Erythroblast (primary cell): ENCODE results near the gene NES.
A peak's percentile ranks its signal among the peaks of the same experiment; 100 is the strongest.

Experiments
- DNase-seq, 2 experiments: peaks; one replicate each; lab custom pipeline; 2025; lab: John Stamatoyannopoulos, UW
- GATA1 ChIP-seq: IDR thresholded peaks from 2 replicates; pipeline ENCODE4 v1.6.1; 2011; ENCODE audit warnings: low read depth, mild to moderate bottlenecking, control low read depth, low read length, moderate library complexity
- POLR2A ChIP-seq: IDR thresholded peaks from 2 replicates; pipeline ENCODE4 v1.6.1; 2011; ENCODE audit warnings: mild to moderate bottlenecking, low read length

NES gene, protein sequence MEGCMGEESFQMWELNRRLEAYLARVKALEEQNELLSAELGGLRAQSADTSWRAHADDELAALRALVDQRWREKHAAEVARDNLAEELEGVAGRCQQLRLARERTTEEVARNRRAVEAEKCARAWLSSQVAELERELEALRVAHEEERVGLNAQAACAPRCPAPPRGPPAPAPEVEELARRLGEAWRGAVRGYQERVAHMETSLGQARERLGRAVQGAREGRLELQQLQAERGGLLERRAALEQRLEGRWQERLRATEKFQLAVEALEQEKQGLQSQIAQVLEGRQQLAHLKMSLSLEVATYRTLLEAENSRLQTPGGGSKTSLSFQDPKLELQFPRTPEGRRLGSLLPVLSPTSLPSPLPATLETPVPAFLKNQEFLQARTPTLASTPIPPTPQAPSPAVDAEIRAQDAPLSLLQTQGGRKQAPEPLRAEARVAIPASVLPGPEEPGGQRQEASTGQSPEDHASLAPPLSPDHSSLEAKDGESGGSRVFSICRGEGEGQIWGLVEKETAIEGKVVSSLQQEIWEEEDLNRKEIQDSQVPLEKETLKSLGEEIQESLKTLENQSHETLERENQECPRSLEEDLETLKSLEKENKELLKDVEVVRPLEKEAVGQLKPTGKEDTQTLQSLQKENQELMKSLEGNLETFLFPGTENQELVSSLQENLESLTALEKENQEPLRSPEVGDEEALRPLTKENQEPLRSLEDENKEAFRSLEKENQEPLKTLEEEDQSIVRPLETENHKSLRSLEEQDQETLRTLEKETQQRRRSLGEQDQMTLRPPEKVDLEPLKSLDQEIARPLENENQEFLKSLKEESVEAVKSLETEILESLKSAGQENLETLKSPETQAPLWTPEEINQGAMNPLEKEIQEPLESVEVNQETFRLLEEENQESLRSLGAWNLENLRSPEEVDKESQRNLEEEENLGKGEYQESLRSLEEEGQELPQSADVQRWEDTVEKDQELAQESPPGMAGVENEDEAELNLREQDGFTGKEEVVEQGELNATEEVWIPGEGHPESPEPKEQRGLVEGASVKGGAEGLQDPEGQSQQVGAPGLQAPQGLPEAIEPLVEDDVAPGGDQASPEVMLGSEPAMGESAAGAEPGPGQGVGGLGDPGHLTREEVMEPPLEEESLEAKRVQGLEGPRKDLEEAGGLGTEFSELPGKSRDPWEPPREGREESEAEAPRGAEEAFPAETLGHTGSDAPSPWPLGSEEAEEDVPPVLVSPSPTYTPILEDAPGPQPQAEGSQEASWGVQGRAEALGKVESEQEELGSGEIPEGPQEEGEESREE (N-terminal part only)

DNA sequence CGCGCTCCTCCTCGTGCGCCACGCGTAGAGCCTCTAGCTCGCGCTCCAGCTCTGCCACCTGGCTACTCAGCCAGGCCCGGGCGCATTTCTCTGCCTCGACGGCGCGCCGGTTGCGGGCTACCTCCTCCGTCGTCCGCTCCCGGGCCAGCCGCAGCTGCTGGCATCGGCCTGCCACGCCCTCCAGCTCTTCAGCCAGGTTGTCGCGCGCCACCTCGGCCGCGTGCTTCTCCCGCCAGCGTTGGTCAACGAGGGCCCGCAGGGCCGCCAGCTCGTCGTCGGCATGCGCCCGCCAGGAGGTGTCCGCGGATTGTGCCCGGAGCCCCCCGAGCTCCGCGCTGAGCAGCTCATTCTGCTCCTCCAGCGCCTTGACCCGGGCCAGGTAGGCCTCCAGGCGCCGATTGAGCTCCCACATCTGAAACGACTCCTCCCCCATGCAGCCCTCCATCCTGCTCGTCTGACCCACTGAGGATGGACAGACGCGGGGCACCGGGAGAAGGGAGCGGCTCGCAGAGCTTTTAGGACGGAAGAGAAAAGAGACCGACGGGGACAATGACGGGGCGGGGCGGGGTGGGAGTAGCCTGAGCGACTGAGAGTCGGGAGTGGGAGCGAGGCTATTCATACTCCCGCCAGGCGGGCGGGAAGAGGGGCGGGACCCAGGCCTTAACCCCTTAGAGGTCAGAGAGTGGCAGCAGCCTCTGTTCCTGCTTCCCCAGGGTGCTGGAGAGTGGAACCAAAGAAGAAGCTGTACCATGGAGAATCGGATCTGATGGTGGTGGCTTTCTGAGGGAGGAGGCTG, at the start of gene NES:
Gene NES, minus strand, starts transcription at position 588 of the 796 bp plus-strand sequence. Its CDS starts 143 bp downstream, at position 445.
- DNase-seq = no peak
- TF ChIP-seq GATA1 = no peak
- TF ChIP-seq POLR2A = no peak

DNA sequence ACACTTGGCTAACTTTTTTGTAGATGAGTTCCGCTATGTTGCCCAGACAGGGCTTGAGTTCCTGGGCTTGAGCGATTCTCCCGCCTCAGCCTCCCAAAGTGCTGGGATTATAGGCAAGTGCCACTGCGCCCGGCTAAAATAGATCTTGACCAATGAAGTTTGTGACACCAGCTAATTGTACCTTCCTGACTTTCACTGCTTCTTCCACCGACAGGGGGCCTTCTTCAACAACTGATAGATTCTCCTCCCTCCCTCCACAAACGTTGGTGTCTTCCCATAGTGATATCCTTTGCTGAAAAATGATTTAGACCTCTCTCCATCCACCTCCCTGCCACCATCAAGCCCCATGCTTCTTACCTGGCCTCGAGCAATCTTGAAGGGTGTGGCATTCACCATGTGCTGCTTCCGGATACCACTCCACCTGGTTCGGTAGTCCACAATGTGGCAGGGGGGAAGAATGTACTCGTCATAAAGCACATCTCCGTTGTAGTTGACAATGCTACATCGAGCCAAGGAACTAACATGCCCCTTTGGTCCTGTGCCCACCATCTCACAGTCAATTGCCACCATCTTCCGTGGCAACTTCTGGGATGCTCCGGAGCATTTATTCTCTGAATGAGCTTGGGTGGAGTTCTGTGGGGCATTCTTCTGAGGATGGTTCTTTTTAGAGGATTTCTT, 49.5 kb upstream of the NES start:
- peak; percentile 82 to 85 for DNase-seq
- TF ChIP-seq GATA1 = no peak
- no peak for TF ChIP-seq POLR2A

DNA sequence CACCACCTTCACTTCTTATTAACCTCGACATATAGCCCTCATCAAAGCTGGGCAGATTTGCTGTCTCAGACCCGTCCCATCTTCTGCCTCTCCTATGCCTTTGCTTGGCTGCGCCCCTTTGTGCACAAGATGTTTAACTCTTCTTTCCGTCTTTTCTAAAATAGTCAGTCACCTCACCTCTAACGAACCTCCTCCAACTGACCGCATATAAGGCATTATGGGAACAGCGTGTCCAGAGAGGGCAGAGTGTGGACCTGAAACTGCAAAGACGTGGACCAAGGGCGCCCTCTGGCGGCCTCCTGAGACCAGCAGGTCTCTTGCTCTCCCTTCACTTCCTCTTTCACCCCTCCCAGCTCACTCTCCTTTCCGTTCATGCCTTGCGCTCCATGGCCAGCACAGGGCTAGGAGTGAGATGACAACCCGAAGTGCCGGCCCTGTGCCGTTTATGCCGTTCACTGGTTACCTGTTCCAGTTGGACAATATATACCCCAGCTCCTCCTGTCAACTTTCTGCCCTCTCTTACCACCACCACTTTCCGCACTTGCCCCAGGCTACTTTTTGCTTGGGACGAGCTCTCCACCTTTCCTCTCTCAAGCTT, 48.6 kb upstream of the NES start:
- peak; percentile 87 to 93 for DNase-seq
- TF ChIP-seq POLR2A = no peak
- no peak for TF ChIP-seq GATA1

DNA sequence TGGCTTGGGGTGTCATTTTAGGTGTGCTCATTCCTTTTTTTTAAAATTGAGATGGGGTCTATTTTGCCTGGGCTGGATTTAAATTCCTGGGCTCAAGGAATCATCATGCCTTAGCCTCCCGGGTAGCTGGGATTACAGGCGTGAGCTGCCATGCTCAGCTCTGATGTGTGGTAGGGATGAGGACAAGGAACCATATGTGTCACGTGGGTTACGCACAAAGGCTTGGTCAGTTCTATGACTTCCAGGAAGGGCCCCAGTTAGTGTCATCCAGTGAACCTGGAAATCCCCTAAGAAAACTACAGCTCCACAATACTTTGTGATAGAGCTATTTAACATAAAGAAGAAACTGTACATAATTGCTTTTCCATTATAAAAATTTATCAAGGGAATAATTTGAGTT, 44.3 kb upstream of the NES start:
- no peak for DNase-seq
- TF ChIP-seq POLR2A (no peak), GATA1 (no peak)

DNA sequence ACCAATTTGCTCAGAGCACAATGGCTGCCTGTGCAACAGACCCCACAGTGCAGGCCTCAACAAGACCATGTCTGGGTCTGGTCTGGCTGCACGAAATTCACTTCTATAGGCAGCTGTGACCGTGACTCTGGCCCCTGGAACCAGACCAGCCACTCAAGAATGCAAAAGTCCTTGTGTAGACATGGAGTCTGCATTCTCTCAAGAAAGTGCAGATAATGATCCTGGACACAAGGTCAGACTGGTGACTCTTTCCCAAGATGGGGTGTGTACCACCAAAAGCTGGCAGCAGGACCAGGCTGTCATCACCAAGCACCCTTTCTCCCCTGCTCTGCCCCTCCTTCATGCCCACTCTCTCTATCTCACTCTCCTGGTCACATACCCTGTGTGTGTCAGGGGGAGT, 43.9 kb upstream of the NES start:
- no peak for DNase-seq
- TF ChIP-seq GATA1 (no peak), POLR2A (no peak)

DNA sequence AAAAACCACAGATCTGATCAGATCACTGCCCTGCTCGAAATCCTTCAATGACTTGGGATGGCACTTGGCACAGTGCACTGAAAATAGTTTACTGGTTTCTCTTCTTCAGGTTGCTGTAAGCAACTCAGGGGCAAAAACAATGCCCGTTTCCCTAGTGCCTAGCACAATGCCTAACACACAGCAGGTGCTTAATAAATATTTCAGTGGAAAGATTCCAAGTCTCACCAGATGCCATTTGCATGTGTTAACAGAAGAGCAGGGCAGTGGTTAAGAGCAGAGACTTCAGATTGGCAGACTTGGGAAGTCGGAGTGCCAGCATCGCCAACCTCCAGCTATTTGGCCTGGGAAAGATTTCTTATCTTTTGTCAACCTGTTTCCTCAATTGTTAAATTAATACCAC, 40.1 kb upstream of the NES start:
- TF ChIP-seq GATA1 = no peak
- TF ChIP-seq POLR2A = no peak
- no peak for DNase-seq

DNA sequence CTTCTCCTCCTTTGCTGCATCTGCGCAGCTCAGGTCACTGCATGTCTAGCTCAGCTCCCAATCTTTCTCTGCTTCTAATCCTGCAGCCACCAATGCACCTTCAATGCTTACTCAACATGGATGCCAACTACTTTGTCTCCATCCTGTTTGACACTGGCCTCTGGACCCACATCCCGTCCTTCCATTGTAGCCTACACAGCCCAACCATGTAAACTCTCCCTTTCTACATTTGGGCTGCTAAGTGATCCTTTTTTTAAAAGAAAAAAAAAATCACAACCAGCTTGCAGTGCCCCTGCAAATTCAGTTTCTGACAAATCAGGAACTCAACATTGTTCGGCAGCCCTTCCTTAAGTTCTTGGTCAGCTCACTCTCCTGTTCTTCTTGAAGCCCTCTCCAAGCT, 37.6 kb upstream of the NES start:
- no peak for DNase-seq
- TF ChIP-seq POLR2A (no peak), GATA1 (no peak)

DNA sequence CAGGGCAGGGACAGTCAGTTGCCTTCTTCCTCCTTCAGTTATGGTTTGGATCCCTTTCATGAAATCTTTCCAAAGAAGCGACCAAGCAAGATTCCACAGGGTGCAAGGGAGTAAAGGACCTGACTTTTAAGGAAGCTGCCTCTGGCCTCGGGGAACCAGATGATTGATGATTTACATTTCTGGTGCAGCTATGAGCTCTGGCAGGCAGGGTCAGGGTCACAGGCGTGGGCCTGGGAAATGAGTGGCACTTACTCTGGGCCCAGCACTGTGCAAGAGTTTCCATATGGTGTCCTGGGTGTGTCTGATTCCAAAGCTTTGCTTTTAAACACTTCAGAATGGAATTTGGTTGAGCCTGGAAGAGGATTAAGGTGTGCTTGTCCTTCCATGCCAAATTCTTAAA, 35.4 kb upstream of the NES start:
- TF ChIP-seq GATA1 (no peak), POLR2A (no peak)
- no peak for DNase-seq

DNA sequence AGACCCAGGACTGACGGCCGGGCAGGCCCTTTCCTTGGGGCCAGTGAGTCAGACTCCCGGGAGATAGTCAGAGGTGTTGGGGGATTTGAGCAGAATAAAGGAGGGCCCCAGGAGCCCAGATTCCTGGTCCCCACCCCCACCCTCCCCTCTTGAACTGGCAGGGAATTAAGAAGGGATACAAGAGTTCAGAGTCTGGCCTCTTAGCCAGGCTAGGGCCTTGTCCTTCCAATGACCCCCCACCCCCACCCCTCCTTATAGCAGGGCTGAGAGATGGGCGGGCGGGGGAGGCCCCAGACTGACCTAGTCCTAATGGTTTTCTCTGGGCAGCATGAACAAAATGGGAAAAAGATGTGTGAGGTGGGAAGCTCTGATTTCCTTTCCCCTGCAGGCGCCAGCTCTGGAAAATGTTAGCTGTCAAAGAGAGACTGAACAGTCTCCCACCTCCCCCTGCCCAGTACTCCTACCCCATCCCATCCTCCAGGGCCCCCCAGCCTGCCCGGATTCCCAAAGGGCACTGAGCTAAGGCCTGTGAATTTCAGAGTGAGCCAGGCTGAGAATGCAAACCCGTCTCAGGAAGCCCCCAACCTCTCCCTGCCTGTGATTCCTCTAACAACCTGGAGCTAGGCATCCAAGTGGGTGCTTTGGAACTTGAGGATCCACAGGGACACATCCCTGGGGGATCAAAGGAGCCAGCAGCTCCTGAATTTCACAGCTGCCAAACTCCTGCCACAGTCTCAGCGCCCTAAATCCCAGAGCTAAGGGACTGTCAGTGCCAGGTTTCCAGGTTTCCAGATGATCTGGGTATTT, 34.0 kb upstream of the NES start:
- no peak for TF ChIP-seq GATA1
- TF ChIP-seq POLR2A = no peak
- DNase-seq = no peak

DNA sequence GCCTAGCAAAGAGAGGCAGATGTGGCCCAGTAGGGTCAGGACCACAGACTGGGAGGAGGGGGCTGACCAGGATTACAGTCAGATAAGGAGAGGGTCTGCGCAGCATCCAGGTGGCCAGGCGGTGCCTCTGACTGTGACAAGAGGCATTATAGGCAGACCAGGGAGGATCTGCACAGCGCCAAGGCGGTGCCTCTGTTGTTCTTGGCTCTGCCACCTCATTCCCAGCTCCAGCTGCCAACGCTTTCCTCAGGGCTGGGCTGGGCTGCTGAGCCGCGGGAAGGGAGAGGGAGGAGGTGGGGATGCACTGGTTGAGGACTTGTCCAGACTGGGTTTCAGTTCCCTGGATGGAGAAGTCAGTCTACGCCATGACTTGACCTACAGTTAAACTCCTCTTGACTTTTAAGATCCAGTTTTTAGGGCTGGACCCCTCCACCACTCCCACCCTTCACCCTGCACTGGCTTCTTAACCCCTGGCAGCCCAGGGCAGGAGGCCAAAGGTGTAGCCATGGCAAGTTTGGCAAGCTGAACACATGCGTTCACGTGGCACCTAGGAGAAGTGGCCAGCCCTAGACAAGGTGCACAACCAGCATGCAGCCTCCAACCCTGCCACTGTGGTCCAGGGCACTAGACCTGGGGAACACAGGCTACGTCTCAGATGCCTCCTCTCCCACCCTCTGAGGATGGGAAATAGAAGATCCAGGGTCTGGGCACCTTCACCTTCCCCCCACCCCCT, 32.7 kb upstream of the NES start:
- TF ChIP-seq POLR2A (no peak), GATA1 (no peak)
- no peak for DNase-seq

DNA sequence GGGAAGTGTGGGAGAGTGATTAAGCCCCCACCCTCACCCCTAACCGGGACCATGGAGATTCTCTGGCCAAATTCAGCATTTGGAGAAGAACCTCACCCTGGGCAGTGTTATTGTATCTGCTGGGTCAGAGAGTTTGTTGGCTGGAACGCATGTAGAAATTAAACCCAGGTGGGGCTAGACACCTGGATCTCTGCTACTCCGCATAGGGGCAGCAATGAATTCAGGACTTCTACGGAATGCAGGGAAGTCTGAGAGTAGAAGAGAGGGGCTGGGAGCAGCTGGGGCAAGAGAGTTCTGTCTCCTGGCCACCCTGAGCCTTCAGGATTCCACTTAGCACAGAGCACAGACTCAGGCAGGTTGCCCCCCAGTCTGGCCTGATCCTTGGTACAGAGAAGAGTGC, 31.8 kb upstream of the NES start:
- TF ChIP-seq POLR2A = no peak
- TF ChIP-seq GATA1 = no peak

More for the DNA sequence above, 31.8 kb upstream of the NES start:
- DNase-seq = no peak
